ENCODE measurements around the gene KRTAP10-12. TPM values are rescaled to one million over a fixed set of nuclear protein-coding genes. Genes with fewer than 3 reads are reported as not detected.

KRTAP10-12 gene
- total and polyA plus RNA-seq, 4 donors = not detected

DNA sequence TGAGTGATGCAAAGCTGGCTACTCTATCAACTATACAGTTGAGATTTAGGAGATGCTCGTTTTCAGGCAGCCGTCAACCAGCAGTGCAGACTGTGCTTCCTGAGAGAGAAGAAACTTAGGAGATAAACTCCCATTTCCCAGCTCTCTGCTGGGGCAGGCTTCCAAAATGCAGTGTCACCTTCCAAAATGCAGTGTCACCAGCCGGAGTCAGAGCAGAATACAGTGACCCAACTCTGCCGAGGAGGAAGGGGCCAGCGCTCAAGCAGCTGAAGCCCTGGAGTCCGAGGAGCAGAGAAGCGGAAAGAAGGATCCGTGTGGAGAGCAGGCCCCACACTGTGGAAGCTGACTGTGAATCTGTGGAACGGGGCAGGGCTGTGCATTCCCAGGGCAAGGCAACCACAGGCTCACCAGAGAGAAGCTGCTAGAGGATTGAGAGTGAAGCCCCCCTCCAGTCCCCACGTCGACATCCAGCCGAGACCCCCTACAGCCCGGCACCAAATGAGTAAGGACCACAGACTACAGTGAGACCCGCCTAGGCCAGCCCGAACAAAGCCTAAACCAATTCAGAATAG is 14.3 kb upstream of the KRTAP10-12 start:
- no peak overlapping the region for H3K4me3 ChIP-seq (ENCODE audit: low read depth in 1 of 3, low read length in 3 of 3)
- H3K36me3 ChIP-seq (ENCODE audit: control insufficient read depth in 4 of 4, insufficient read depth in 3 of 4, low read depth in 1 of 4, low read length in 3 of 4) = no peaks in the 10 kb centered on the region
- H3K27me3 ChIP-seq (ENCODE audit: control insufficient read depth in 4 of 4, insufficient read depth in 4 of 4, low read length in 3 of 4) = peaks cover 0 to 1% (median 0%) of the 10 kb centered on the region in 4 donors
- no peak overlapping the region for H3K9ac ChIP-seq (ENCODE audit: low read depth in 1 of 2, low read length in 2 of 2)
- no peaks in the 10 kb centered on the region for H3K4me1 ChIP-seq (ENCODE audit: control insufficient read depth in 4 of 4, insufficient read depth in 4 of 4, low read length in 3 of 4)
- peak; percentile 22 for DNase-seq (ENCODE audit: low spot score)
- WGBS = 75% methylated on average over 15 of the region's 15 CpGs
- no peaks in the 10 kb centered on the region for H3K9me3 ChIP-seq (ENCODE audit: control insufficient read depth in 4 of 4, low read length in 3 of 4)
- TF ChIP-seq FOXA1 (IDR thresholded peaks at IDR 0.05) (no peak), YY1 (IDR thresholded peaks at IDR 0.05) (no peak), TAF1 (conservative IDR thresholded peaks at IDR 0.05) (no peak), RXRA (IDR thresholded peaks at IDR 0.05) (no peak), HNF4G (IDR thresholded peaks at IDR 0.05) (no peak), SP1 (IDR thresholded peaks at IDR 0.05) (no peak), JUND (IDR thresholded peaks at IDR 0.05) (no peak), GABPA (IDR thresholded peaks at IDR 0.05 in 1 of 2, conservative IDR thresholded peaks at IDR 0.05 in 1 of 2) (no peak), RAD21 (IDR thresholded peaks at IDR 0.05) (no peak)
- TF ChIP-seq, protein P1, sequence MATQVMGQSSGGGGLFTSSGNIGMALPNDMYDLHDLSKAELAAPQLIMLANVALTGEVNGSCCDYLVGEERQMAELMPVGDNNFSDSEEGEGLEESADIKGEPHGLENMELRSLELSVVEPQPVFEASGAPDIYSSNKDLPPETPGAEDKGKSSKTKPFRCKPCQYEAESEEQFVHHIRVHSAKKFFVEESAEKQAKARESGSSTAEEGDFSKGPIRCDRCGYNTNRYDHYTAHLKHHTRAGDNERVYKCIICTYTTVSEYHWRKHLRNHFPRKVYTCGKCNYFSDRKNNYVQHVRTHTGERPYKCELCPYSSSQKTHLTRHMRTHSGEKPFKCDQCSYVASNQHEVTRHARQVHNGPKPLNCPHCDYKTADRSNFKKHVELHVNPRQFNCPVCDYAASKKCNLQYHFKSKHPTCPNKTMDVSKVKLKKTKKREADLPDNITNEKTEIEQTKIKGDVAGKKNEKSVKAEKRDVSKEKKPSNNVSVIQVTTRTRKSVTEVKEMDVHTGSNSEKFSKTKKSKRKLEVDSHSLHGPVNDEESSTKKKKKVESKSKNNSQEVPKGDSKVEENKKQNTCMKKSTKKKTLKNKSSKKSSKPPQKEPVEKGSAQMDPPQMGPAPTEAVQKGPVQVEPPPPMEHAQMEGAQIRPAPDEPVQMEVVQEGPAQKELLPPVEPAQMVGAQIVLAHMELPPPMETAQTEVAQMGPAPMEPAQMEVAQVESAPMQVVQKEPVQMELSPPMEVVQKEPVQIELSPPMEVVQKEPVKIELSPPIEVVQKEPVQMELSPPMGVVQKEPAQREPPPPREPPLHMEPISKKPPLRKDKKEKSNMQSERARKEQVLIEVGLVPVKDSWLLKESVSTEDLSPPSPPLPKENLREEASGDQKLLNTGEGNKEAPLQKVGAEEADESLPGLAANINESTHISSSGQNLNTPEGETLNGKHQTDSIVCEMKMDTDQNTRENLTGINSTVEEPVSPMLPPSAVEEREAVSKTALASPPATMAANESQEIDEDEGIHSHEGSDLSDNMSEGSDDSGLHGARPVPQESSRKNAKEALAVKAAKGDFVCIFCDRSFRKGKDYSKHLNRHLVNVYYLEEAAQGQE (IDR thresholded peaks at IDR 0.05) = no peak
- TF ChIP-seq, protein P2, sequence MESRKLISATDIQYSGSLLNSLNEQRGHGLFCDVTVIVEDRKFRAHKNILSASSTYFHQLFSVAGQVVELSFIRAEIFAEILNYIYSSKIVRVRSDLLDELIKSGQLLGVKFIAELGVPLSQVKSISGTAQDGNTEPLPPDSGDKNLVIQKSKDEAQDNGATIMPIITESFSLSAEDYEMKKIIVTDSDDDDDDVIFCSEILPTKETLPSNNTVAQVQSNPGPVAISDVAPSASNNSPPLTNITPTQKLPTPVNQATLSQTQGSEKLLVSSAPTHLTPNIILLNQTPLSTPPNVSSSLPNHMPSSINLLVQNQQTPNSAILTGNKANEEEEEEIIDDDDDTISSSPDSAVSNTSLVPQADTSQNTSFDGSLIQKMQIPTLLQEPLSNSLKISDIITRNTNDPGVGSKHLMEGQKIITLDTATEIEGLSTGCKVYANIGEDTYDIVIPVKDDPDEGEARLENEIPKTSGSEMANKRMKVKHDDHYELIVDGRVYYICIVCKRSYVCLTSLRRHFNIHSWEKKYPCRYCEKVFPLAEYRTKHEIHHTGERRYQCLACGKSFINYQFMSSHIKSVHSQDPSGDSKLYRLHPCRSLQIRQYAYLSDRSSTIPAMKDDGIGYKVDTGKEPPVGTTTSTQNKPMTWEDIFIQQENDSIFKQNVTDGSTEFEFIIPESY (IDR thresholded peaks at IDR 0.05) = no peak
- TF ChIP-seq, protein P3, sequence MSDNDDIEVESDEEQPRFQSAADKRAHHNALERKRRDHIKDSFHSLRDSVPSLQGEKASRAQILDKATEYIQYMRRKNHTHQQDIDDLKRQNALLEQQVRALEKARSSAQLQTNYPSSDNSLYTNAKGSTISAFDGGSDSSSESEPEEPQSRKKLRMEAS (IDR thresholded peaks at IDR 0.05) = no peak
- TF ChIP-seq, protein P4, sequence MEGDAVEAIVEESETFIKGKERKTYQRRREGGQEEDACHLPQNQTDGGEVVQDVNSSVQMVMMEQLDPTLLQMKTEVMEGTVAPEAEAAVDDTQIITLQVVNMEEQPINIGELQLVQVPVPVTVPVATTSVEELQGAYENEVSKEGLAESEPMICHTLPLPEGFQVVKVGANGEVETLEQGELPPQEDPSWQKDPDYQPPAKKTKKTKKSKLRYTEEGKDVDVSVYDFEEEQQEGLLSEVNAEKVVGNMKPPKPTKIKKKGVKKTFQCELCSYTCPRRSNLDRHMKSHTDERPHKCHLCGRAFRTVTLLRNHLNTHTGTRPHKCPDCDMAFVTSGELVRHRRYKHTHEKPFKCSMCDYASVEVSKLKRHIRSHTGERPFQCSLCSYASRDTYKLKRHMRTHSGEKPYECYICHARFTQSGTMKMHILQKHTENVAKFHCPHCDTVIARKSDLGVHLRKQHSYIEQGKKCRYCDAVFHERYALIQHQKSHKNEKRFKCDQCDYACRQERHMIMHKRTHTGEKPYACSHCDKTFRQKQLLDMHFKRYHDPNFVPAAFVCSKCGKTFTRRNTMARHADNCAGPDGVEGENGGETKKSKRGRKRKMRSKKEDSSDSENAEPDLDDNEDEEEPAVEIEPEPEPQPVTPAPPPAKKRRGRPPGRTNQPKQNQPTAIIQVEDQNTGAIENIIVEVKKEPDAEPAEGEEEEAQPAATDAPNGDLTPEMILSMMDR (IDR thresholded peaks at IDR 0.05; ENCODE audit: low read depth, low read length, missing input control) = no peak
- no peak overlapping the region for H3K27ac ChIP-seq (ENCODE audit: low read depth in 1 of 2, low read length in 2 of 2)

DNA sequence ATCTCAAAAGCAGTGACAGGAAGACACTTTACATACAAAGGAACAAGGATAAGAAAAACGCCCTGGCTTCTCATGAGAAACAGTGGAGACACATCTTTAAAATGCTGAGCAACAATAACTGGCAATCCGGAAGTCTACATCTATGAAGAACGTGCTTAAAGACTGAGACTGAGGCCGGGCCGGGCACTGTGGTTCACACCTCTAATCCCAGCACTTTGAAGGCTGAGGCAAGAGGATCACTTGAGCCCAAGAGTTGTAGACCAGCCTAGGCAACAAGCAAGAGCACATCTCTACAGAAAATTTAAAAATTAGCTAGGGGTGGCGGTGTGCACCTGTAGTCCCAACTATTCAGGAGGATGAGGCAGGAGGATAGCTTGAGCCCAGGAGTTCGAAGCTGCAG is 12.9 kb upstream of the KRTAP10-12 start:
- no peaks in the 10 kb centered on the region for H3K4me1 ChIP-seq (ENCODE audit: control insufficient read depth in 4 of 4, insufficient read depth in 4 of 4, low read length in 3 of 4)

More for the DNA sequence above, 12.9 kb upstream of the KRTAP10-12 start:
- H3K4me3 ChIP-seq (ENCODE audit: low read depth in 1 of 3, low read length in 3 of 3) = no peak overlapping the region
- TF ChIP-seq NR2F2 (IDR thresholded peaks at IDR 0.05) (no peak), HNF4G (IDR thresholded peaks at IDR 0.05) (no peak), EGR1 (IDR thresholded peaks at IDR 0.05; ENCODE audit: low read depth in 2 of 2) (no peak)
- TF ChIP-seq, protein P1 (IDR thresholded peaks at IDR 0.05) = no peak
- no peak overlapping the region for H3K9ac ChIP-seq (ENCODE audit: low read depth in 1 of 2, low read length in 2 of 2)
- H3K9me3 ChIP-seq (ENCODE audit: control insufficient read depth in 4 of 4, low read length in 3 of 4) = no peaks in the 10 kb centered on the region
- H3K27me3 ChIP-seq (ENCODE audit: control insufficient read depth in 4 of 4, insufficient read depth in 4 of 4, low read length in 3 of 4) = peaks cover 0 to 2% (median under 1%) of the 10 kb centered on the region in 4 donors
- DNase-seq (ENCODE audit: low spot score) = no peak
- WGBS = 63% methylated on average over 7 of the region's 7 CpGs
- H3K36me3 ChIP-seq (ENCODE audit: control insufficient read depth in 4 of 4, insufficient read depth in 3 of 4, low read depth in 1 of 4, low read length in 3 of 4) = no peaks in the 10 kb centered on the region
- no peak overlapping the region for H3K27ac ChIP-seq (ENCODE audit: low read depth in 1 of 2, low read length in 2 of 2)
